GM18502 (cell line): ENCODE results near the gene SFXN5.

Experiments
- ATAC-seq: cut with Tn5 transposase; IDR thresholded peaks from one replicate; pipeline ENCODE4 v1.9.1; 2021; ENCODE audit warnings: mild to moderate bottlenecking; ENCODE audit not compliant: unreplicated experiment, poor library complexity

The SFXN5 gene

DNA sequence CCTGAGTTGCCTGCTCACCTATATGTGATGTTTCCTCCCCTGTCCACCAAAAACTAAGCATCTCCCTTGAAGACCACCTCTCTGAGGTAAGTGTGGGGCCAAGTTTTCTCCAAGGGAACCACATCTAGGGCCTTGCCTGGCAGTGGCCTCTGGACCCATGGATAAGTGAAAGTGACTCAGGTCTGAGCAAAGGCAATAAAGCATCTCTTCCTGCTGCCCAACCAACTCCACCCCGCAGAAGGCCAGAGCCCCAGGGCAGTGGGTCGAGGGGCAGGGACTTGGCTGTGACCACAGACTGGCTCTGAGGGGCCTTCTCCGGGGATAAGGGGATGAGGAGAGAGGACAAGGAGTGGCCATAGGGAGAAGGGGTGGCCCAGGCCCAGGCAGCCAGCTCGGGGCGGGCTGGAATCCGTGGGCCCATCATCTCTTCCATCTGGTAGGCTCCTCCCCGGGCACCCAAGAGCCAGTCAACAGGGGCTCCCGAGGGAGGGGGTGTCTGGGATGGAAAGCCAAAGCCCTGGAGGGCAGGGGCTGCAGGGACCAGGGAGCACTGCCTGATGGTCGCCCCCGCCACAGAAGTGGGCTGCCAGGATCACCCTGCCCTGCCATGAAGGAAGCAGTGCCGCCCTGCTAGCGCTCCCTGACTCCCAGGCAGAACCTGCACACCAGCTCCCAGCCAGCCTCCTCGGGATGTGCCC, 120.8 kb downstream of the SFXN5 start:
- no peak for ATAC-seq

DNA sequence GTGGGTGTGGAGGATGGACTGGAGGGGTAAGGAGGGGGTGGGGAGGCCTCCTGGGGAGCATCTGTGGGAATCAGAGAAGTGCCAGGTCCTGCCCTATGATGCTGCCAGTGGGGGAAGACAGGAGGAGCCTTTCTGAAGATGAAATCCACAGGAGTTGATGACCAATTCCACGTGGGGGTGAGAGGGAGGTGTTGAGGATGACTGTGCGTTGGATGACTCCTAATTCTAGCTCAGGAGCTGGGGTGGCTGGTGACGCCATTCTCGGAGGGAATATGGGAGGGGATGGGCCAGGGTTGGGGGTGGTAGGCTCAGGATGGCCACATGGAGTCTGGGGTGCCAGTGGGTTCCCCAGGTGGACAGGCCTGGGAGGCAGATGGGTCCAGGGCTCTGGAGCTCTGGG, 121.9 kb downstream of the SFXN5 start:
- no peak for ATAC-seq

DNA sequence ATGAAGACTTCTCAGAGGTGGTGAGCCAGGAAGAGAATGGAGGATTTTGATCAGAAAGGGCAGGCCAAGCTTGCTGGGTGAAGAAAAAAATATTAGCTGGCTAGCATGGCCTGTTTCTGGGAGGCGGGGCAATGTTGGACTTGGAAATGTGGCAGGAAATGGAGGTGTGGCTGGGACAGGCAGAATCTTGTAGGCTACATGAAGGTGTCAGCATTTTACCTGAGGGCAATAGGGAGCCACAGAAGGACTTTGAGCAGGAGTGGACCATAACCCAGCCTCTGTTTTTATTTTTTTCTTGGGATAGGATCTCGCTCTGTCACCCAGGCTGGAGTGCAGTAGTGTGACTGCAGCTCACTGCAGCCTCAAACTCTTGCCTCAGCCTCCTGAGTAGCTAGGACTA, 122.5 kb downstream of the SFXN5 start:
- no peak for ATAC-seq

DNA sequence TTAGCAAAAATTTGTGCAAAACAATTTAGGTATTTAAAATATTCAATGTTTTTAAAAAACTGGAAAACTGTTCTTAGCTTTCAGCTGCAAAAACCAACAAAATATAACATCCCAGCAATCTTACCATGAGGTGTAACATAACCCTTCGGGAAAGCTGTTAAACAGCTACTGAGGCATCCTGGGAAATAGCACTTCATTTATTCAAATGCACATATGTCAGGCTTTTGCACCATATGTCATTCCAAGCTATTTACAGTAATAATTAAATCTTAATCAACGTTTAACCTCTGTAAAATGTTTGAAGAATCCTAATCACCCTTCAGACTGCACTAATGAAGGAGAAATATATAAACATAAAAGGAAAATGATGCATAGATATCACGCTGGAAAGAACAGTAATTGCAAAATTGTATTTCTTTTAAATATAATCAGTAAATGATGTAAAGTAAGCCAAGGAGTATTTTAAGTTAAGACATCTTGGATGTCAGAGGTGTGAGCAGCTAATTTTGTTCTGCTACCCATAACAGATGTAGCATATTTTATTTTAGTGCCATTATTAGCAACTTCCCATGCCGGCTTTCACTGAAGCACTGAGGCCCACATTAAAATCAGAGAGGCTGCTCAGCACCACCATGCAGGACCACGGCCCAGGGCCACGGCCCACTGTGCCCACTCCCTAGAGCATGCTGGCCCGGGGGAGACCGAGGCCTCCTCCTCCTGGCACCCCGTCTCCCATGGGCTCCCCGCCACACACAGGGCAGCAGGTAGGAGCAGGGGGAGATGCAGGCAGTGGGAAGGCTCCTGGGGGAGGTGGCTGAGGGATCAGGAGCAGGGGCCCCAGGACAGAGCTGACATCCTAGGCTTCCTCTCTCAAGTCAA, 123.3 kb downstream of the SFXN5 start:
- no peak for ATAC-seq

- ATAC-seq = no peak
Measured at GRCh38 chr2:72946466-72946865, 125.0 kb downstream of the SFXN5 start.

- ATAC-seq = no peak
Measured at GRCh38 chr2:72945450-72946019, 126.0 kb downstream of the SFXN5 start.

- ATAC-seq = no peak
Measured at GRCh38 chr2:72944804-72945449, 126.6 kb downstream of the SFXN5 start.

DNA sequence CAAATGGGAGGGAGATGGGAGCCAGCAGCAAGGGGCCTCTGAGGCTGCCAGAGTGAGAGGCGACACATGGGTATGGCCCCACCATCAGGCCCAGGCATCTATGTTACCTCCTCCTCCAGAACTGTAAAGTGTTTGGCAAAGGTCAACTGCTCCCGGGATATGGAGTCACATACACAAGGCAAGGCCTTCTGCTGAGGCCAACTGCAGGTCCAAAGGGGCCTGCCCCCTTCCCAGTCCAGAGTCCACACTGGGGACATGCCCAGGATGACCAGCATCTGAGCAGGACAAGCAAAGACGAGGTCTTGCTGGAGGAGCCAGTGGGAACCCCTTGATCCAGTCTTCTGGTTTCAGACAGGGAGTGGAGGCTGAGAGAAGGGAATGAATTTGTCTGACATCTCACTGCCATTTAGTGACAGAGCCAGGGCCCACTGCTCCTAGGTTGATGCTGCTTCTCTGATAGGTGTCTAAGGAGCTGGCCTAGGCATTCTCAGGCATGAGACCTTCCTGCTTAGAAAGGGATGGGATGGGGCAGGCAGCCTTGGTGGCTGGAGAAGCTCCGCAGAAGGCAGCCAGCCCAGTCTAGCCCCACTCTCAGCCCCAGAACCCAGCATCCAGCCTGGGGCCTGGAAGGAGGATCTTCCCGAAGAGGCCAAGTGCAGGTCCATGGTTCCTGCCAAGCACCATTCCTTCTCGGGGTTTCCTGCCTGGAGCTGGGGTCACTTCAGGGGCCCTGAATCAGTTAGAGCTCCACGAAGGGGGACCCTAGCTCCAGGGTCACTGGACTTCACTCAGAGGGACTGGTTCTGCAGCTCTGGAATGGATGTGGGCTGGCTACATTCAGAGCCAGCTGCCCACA, 127.7 kb downstream of the SFXN5 start:
- no peak for ATAC-seq

DNA sequence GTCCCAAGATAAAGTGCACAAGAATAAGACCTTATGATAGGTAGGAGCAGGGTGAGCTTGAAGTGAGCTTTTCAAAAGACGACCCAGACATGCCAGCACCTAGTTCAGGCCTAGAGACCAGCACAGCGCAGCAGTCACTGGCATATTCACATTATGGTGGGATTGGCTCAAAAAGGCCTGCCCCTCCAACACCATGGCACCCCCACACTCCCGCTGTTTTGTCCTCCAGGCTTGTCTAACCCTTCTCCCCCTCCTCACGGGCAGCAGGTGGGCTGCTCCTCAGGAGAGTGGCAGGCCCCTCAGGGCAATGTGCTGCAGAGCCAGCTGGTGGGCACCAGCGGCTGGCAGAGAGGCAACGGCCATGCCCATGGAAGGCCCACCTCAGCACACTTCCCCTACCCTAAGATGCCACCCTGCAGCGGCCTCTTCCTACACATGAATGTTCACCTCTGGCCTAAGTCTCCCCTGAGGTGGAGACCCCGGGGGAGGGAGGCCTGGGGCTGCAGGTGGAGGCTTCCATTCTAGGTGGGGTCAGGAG, 128.6 kb downstream of the SFXN5 start:
- no peak for ATAC-seq

GRCh38 chr2:72942293-72942692, 129.2 kb downstream of the SFXN5 start:
- ATAC-seq = no peak

DNA sequence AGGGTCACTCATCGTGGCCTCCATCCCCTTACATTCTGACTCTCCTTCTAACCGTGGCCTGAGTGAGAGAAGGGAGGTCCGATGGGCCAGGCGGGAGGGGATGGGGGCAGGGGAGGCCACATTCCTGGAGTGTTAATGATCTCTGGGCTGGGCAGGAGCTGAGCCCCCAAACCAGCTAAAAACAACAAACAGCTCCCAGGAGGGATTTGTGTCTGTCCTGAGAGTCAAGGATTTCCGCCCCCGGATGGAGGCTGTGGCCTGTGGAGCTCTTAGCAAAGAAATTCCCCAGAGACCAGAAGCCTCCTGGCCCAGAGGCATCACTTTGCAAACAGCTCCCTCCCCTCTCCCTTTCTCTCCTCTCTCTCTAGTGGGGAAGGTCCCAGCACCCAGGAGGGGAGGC, 130.7 kb downstream of the SFXN5 start:
- ATAC-seq = no peak

- ATAC-seq = no peak
Measured at GRCh38 chr2:72940361-72940760, 131.2 kb downstream of the SFXN5 start.

DNA sequence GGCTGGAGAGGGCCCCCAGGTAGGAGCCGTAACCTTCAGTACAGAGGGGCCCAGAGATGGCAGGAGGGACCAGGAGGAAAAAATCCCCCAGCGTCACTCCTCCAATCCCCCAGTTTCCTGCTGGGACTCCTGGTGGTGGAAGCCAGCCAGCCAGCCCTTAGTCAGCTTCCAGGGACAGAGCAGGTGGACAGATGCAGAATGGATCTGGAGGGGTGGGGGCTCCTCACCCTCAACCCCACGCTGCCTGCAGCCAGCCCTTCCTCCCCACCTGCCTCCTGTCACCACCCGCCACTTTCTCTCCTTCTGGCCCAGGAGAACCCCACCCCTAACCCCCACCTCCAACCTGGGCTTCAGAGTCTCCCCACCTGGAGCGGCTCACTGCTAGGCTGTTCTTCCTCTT, 133.1 kb downstream of the SFXN5 start:
- no peak for ATAC-seq

GRCh38 chr2:72937356-72937669, 134.2 kb downstream of the SFXN5 start:
- ATAC-seq = no peak

GRCh38 chr2:72936660-72937355, 134.7 kb downstream of the SFXN5 start:
- no peak for ATAC-seq

- no peak for ATAC-seq
Measured at GRCh38 chr2:72935611-72935957, 135.9 kb downstream of the SFXN5 start.

DNA sequence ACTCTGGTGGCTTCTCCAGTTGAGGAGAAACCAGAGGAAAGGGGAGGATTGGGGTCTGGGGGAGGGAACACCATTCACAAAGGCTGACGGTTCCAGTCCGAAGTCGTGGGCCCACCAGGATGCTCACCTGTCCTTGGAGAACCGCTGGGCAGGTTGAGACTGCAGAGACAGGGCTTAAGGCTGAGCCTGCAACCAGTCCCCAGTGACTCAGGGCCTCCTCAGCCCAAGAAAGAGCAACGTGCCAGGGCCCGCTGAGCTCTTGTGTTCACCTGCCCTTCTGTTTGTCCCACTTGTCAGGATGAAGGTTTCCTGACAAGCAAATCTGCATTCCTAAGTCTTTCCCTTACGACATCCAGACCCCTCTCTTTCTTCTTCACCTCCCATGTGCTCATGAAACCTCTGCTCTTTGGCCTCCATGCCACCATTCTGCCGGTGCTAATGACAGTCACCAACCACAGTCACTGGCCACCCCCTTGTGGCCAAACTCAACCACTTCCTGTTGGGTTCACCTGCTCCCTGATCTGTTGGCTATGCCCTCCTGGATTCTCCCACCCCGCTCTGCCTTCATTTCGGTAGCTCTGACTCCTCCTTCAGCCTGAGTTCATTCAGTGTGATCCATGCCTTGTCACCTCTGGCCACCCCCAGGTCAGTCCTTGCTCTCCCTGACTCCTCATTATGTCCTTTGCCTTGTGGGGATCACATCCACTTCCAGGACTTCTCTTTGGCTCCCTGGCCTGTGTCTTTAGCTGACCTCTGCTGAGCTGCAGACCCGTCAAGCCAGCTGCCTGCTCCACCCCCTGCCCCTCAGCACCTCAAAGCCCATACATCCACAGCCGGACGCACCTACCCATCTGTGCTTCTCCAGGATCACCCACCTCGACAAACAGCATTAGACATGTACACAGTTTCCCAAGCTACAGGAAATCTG, 136.6 kb downstream of the SFXN5 start:
- peak; percentile 53 for ATAC-seq

GRCh38 chr2:72933646-72934151, 137.8 kb downstream of the SFXN5 start:
- ATAC-seq = no peak
